Measurements from ENCODE around the gene AP3B1. TPM values are rescaled to one million over a fixed set of nuclear protein-coding genes. Genes with fewer than 3 reads are reported as not detected.

Gene AP3B1
- total RNA-seq, 3 donors from 2014 or later: 38.5 to 55.6 (median 52.1) TPM

GRCh38 chr5:77955577-77955976, 338.9 kb downstream of the AP3B1 start:
- Histone ChIP-seq H3K4me1 (ENCODE audit: low read depth) (no peaks in the 10 kb centered on the region), H3K9me3 (no peaks in the 10 kb centered on the region), H3K4me3 (no peak overlapping the region), H3K36me3 (ENCODE audit: low read depth) (no peaks in the 10 kb centered on the region)
- no peak for TF ChIP-seq CTCF (IDR thresholded peaks at IDR 0.05)
- ATAC-seq (peak; percentile 83), DNase-seq (no peak)
- intact Hi-C loops (cut with DNase I, micrococcal nuclease): no loop called here

GRCh38 chr5:77953374-77953773, 341.1 kb downstream of the AP3B1 start:
- no peak for TF ChIP-seq CTCF (IDR thresholded peaks at IDR 0.05)
- H3K36me3 ChIP-seq (ENCODE audit: low read depth): no peaks in the 10 kb centered on the region
- peak; percentile 83 for ATAC-seq
- H3K9me3 ChIP-seq: no peaks in the 10 kb centered on the region
- no peaks in the 10 kb centered on the region for H3K4me1 ChIP-seq (ENCODE audit: low read depth)
- no peak for DNase-seq
- intact Hi-C loops (cut with DNase I, micrococcal nuclease): no loop called here
- no peak overlapping the region for H3K4me3 ChIP-seq

- no peaks in the 10 kb centered on the region for H3K36me3 ChIP-seq (ENCODE audit: low read depth)
- H3K9me3 ChIP-seq: no peaks in the 10 kb centered on the region
- DNase-seq (no peak), ATAC-seq (peak; percentile 23)
- TF ChIP-seq CTCF (IDR thresholded peaks at IDR 0.05): no peak
- intact Hi-C loops (cut with DNase I, micrococcal nuclease): no loop called here
- no peaks in the 10 kb centered on the region for H3K4me1 ChIP-seq (ENCODE audit: low read depth)
- no peak overlapping the region for H3K4me3 ChIP-seq
Observed at GRCh38 chr5:77952636-77953212, 341.8 kb downstream of the AP3B1 start.

Other genes starting within 250 kb of the AP3B1 start
- gene SCAMP1, start 65.9 kb upstream of the AP3B1 start, total RNA-seq: 10 to 100 TPM; 23.5 to 41.7 (median 36.1) TPM